HepG2 (cell line): ENCODE measurements around the gene YTHDF1. TPM values are rescaled to one million over a fixed set of nuclear protein-coding genes. Genes with fewer than 3 reads are reported as not detected.

Experiments used
- ATAC-seq: fragments of 200-7000 bp; cut with Tn5 transposase; 3 replicates; pipeline ENCODE4 v1.9.1; 2020; ENCODE audit warnings: mild to moderate bottlenecking, moderate library complexity
- BruUV-seq: library from RNA; stranded (reverse); fragments of 400-500 nt; replicated peaks from 2 replicates; lab custom pipeline; 2021; lab: Mats Ljungman, UMichigan
- CTCF ChIA-PET: fragments of 300-600 bp; formaldehyde crosslinking; extraction: SDS; loops from one replicate; lab custom pipeline; 2021; ENCODE audit warnings: low total read pairs, inconsistent platforms, low intra/inter-chr PET ratio; lab: Yijun Ruan, JAX
- POLR2A ChIA-PET: fragments of 350-600 bp; sonication (Branson Sonifier 250); formaldehyde crosslinking; loops from one replicate; lab custom pipeline; 2020; ENCODE audit warnings: antibody characterized with exemption, inconsistent platforms; lab: Yijun Ruan, JAX
- DNase-seq: peaks from one replicate; pipeline ENCODE4 v3.0.0-alpha.2; 2015; ENCODE audit warnings: low spot score
- FAIRE-seq: peaks from 3 replicates; lab custom pipeline; 2011; peaks lifted over from hg19 to GRCh38; lab: Jason Lieb, UNC
- H2AFZ ChIP-seq: one replicate; pipeline ENCODE4 v1.6.1; 2011; ENCODE audit warnings: low read length, inconsistent platforms
- H3K27ac ChIP-seq: fragments of 300-600 bp; 3 replicates; pipeline ENCODE4 v1.8.0; 2011; ENCODE audit warnings: mixed run types, mild to moderate bottlenecking, mixed read lengths, low read length, inconsistent platforms; ENCODE audit not compliant: insufficient read depth; ENCODE audit errors: extremely low read length
- H3K27me3 ChIP-seq, 2 experiments: fragments of 200-600 bp in 1 of 2; 2 replicates in 1 of 2; 3 replicates in 1 of 2; pipeline versions ENCODE4 v1.6.0 to v1.8.0; 2011; ENCODE audit warnings: low read length in 2 of 2, mild to moderate bottlenecking in 2 of 2, moderate library complexity in 2 of 2, inconsistent platforms in 1 of 2; ENCODE audit not compliant: insufficient read depth in 2 of 2, control insufficient read depth in 1 of 2
- H3K36me3 ChIP-seq, 2 experiments: fragments of 200-600 bp in 1 of 2; replicated peaks in 1 of 2; 2 replicates in 1 of 2; 3 replicates in 1 of 2; pipeline versions ENCODE4 v1.5.1 to v1.8.0; 2011; ENCODE audit warnings: low read length in 2 of 2, inconsistent platforms in 1 of 2; ENCODE audit not compliant: insufficient read depth in 2 of 2, control insufficient read depth in 1 of 2
- H3K4me1 ChIP-seq: 2 replicates; pipeline ENCODE4 v1.5.1; 2012; ENCODE audit warnings: low read length, inconsistent platforms; ENCODE audit not compliant: insufficient read depth
- H3K4me2 ChIP-seq: 2 replicates; pipeline ENCODE4 v1.6.0; 2011; ENCODE audit warnings: low read depth, low read length, inconsistent platforms
- H3K4me3 ChIP-seq, 3 experiments: fragments of 200-600 bp in 1 of 3; sonication (generic), shearing (Covaris generic) in 1 of 3; replicated peaks in 1 of 3; 2 replicates each; pipeline ENCODE4 v1.5.1; 2011 to 2016; ENCODE audit warnings: low read length in 3 of 3, inconsistent platforms in 2 of 3, low read depth in 2 of 3, mild to moderate bottlenecking in 2 of 3, control low read depth in 1 of 3, mixed read lengths in 1 of 3; ENCODE audit not compliant: insufficient read depth in 1 of 3
- H3K79me2 ChIP-seq: one replicate; pipeline ENCODE4 v1.6.1; 2011; ENCODE audit warnings: low read length, inconsistent platforms; ENCODE audit not compliant: insufficient read depth
- H3K9ac ChIP-seq: 2 replicates; pipeline ENCODE4 v1.6.0; 2011; ENCODE audit warnings: mild to moderate bottlenecking, low read depth, low read length, inconsistent platforms; ENCODE audit not compliant: insufficient read depth
- H3K9me3 ChIP-seq: 2 replicates; pipeline ENCODE4 v1.5.1; 2012; ENCODE audit warnings: mild to moderate bottlenecking, low read length
- H4K20me1 ChIP-seq: 2 replicates; pipeline ENCODE4 v1.6.0; 2011; ENCODE audit warnings: inconsistent platforms, mild to moderate bottlenecking, low read length, moderate library complexity; ENCODE audit not compliant: insufficient read depth
- EEA1 ChIP-seq: sonication (generic); formaldehyde crosslinking; IDR thresholded peaks from 2 replicates; pipeline ENCODE4 v1.5.1; 2020; ENCODE audit warnings: mild to moderate bottlenecking, missing genetic modification reagents, borderline replicate concordance
- EED ChIP-seq: sonication (generic); formaldehyde crosslinking; IDR thresholded peaks from 2 replicates; pipeline ENCODE4 v1.5.0; 2020; ENCODE audit warnings: mild to moderate bottlenecking, missing genetic modification reagents
- ETV5 ChIP-seq: IDR thresholded peaks from 2 replicates; pipeline ENCODE4 v1.6.1; 2018; ENCODE audit warnings: missing biosample characterization, missing genetic modification reagents, inconsistent platforms, borderline replicate concordance
- ISL2 ChIP-seq: sonication (generic); formaldehyde crosslinking; IDR thresholded peaks from 2 replicates; pipeline ENCODE4 v1.5.0; 2020; ENCODE audit warnings: missing genetic modification reagents
- KDM2A ChIP-seq: sonication (generic); formaldehyde crosslinking; IDR thresholded peaks from 2 replicates; pipeline ENCODE4 v1.4.0; 2020; ENCODE audit warnings: low read depth, missing genetic modification reagents, borderline replicate concordance
- NAIF1 ChIP-seq: sonication (generic); formaldehyde crosslinking; IDR thresholded peaks from 2 replicates; pipeline ENCODE4 v1.5.0; 2020; ENCODE audit warnings: mild to moderate bottlenecking, missing genetic modification reagents, borderline replicate concordance
- SPEN ChIP-seq: sonication (generic); formaldehyde crosslinking; IDR thresholded peaks from 2 replicates; pipeline ENCODE4 v1.5.1; 2020; ENCODE audit warnings: low read depth, mild to moderate bottlenecking, missing genetic modification reagents
- XRCC5 ChIP-seq: fragments of 200-400 bp; formaldehyde crosslinking; optimal IDR thresholded peaks from 2 replicates; pipeline ENCODE3; 2017; ENCODE audit warnings: mild to moderate bottlenecking, low read length
- ZFY ChIP-seq: sonication (generic); formaldehyde crosslinking; IDR thresholded peaks from 2 replicates; pipeline ENCODE4 v1.4.0; 2020; ENCODE audit warnings: missing genetic modification reagents
- ZNF136 ChIP-seq: sonication (generic); formaldehyde crosslinking; IDR thresholded peaks from 2 replicates; pipeline ENCODE4 v1.8.1; 2022; ENCODE audit warnings: low read depth, mild to moderate bottlenecking, moderate library complexity, missing genetic modification reagents
- ZNF274 ChIP-seq: sonication (generic); formaldehyde crosslinking; IDR thresholded peaks from 2 replicates; pipeline ENCODE4 v1.5.1; 2020; ENCODE audit warnings: mild to moderate bottlenecking, missing genetic modification reagents
- ZNF605 ChIP-seq: sonication (generic); formaldehyde crosslinking; IDR thresholded peaks from 2 replicates; pipeline ENCODE4 v1.8.0; 2022; ENCODE audit warnings: mild to moderate bottlenecking, missing genetic modification reagents
- ZNF768 ChIP-seq: sonication (generic); formaldehyde crosslinking; IDR thresholded peaks from 2 replicates; pipeline ENCODE4 v1.4.0; 2020; ENCODE audit warnings: missing genetic modification reagents
- ZSCAN21 ChIP-seq: sonication (generic); formaldehyde crosslinking; IDR thresholded peaks from 2 replicates; pipeline ENCODE4 v1.8.0; 2022; ENCODE audit warnings: mild to moderate bottlenecking, missing genetic modification reagents, moderate library complexity, borderline replicate concordance
- WGBS: methylation state at CpG from one replicate; pipeline ENCODE4 v1.1.6; 2017; ENCODE audit warnings: low lambda C conversion rate; 5-methylcytosine and 5-hydroxymethylcytosine counted together
- in situ Hi-C: cut with HindIII; loops from 2 replicates; pipeline ENCODE4 v1.10.0; 2017; ENCODE audit warnings: low pct_unique_long_range_greater_than_20kb; ENCODE audit not compliant: extremely low pct_ligation_motif_present
- intact Hi-C: fragments of 100-400 bp; cut with micrococcal nuclease; formaldehyde crosslinking; loops from one replicate; pipeline ENCODE4 v1.10.0; 2022; ENCODE audit not compliant: unreplicated experiment
- polyA plus RNA-seq, 8 experiments: library from polyadenylated mRNA; depleted of rRNA in 3 of 8; stranded (reverse) in 7 of 8; unstranded in 1 of 8; fragments of >200 nt; fragmentation: Illumina TruSeq in 4 of 8; extraction: Trizol in 4 of 8; gene quantifications; 2 replicates each; pipeline versions ENCODE4 v1.2.1 to v1.2.3, GENCODE V29; 2011 to 2016; ENCODE audit warnings: low read depth in 4 of 8, missing spikeins in 1 of 8, mixed read lengths in 1 of 8; ENCODE audit not compliant: insufficient read depth in 1 of 8
- total RNA-seq, 5 experiments: library from RNA; depleted of rRNA; stranded (reverse); fragments of >200 nt; fragmentation: Illumina TruSeq; extraction: Trizol; gene quantifications; 2 replicates each; pipeline ENCODE4 v1.2.3, GENCODE V29; 2016; ENCODE audit warnings: low read depth in 1 of 5

YTHDF1 gene
- total and polyA plus RNA-seq, 2 of the 13 experiments (the other 11 are each of a cell fraction or from before 2014, with no cell fraction given) = 34.5 to 37.7 TPM

DNA sequence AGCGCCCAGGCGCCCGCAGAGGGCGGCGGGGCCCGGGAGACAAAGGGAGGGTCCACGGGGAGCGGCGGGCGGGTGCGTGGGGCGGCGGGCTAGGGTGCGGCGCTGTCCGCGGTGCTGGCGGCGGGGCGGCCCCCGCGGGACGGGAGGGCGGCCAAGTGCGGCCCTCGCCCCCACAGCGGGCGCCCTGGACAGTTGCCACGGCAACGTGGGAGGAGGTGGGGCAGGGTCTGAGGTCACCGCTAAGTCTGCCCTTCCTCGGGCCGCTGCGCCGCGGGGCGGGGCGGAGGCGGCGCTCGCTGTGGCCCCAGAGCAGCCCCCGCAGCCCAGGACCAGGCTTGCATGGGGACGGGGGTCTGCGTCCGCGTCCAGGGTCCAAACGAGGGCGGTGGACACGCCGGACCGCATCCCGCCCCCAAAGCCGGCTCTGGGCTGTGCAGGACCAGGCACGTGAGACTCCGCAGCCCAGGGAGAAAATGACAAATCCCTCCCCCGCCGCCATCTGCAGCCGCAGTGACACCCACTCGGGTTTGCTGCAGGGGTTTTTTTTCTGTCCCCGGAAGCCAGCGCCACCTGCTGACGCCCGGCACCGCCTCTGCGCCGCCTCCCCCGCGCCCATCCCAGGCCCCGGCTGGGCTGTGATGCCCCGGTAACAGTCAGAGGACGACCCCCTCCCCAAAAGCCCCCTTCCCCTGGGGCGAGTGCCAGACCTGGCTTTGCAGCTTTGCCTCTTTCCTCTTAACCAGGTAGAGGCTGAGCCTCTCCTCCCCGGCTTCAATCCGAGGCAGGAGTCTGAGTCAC is 36.8 kb downstream of the YTHDF1 start (continued):
- TF ChIP-seq ETV5 (peak; percentile 89), NAIF1 (CRISPR knock-in tag) (no peak), ZSCAN21 (no peak), EEA1 (CRISPR knock-in tag) (no peak), KDM2A (CRISPR knock-in tag) (peak; percentile 45; the same call in 1 of the 2 replicates), ZFY (CRISPR knock-in tag) (0 out of 2 replicates have a peak, but pooled peaks have one; percentile 9), ZNF768 (CRISPR knock-in tag) (0 out of 2 replicates have a peak, but pooled peaks have one; percentile 7), EED (0 out of 2 replicates have a peak, but pooled peaks have one; percentile 18), SPEN (0 out of 2 replicates have a peak, but pooled peaks have one; percentile 36), XRCC5 (peak; percentile 71), ZNF136 (CRISPR knock-in tag) (no peak), ZNF274 (CRISPR knock-in tag) (peak; percentile 32; the same call in 1 of the 2 replicates)
- TF ChIP-seq, all 625 proteins: peak for 41

DNA sequence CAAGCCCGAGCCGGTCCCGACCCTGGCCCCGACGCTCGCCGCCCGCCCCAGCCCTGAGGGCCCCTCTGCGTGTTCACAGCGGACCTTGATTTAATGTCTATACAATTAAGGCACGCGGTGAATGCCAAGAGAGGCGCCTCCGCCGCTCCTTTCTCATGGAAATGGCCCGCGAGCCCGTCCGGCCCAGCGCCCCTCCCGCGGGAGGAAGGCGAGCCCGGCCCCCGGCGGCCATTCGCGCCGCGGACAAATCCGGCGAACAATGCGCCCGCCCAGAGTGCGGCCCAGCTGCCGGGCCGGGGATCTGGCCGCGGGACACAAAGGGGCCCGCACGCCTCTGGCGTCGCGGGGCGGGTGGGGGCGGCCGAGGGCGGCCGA is 37.5 kb downstream of the YTHDF1 start:
- POLR2A ChIA-PET = no interaction called here
- peaks cover 18 to 92% of the 10 kb centered on the region in 2 experiments for H3K27me3 ChIP-seq
- CTCF ChIA-PET = interaction anchor here (1.4 to 1.8 kb wide), 2 partner anchors 121 to 122 kb away, joined by 4 to 10 read pairs; no protein-coding TSS in a partner anchor
- no TSS peak for BruUV-seq
- ATAC-seq (no peak), FAIRE-seq (no peak), DNase-seq (no peak)
- intact Hi-C loops = no loop called here
- 54% methylated on average over 18 of the region's 49 CpGs for WGBS
- TF ChIP-seq ISL2 (CRISPR knock-in tag) (no peak), ZNF605 (CRISPR knock-in tag) (no peak)
- in situ Hi-C loops = no loop called here
- H2AFZ ChIP-seq = no peak overlapping the region
- no peaks in the 10 kb centered on the region for H3K79me2 ChIP-seq
- H3K27ac ChIP-seq = no peak overlapping the region
- peaks cover 15% of the 10 kb centered on the region for H3K4me1 ChIP-seq
- no peaks in the 10 kb centered on the region for H3K36me3 ChIP-seq
- peaks cover 34% of the 10 kb centered on the region; the same call in 1 of the 2 replicates for H4K20me1 ChIP-seq
- no peak overlapping the region for H3K9ac ChIP-seq
- H3K4me2 ChIP-seq = no peak overlapping the region
- H3K9me3 ChIP-seq = no peaks in the 10 kb centered on the region
- H3K4me3 ChIP-seq = no peak overlapping the region
